Pancreas (tissue), 10 donors: ENCODE data around the gene CCDC102B. TPM values are rescaled to one million over a fixed set of nuclear protein-coding genes. Genes with fewer than 3 reads are reported as not detected.

Experiments
- ATAC-seq, 4 donors: fragments of 200-7000 bp; cut with Tn5 transposase; one replicate each; pipeline versions ENCODE4 v1.8.0 to v1.9.1; 2020; ENCODE audit warnings: mild to moderate bottlenecking in 4 of 4, moderate library complexity in 4 of 4
- DNase-seq, 6 donors: peaks; one replicate each; pipeline ENCODE4 v3.0.0-alpha.2; 2020
- FAIRE-seq: peaks from 2 replicates; lab custom pipeline; 2012; peaks lifted over from hg19 to GRCh38; lab: Jason Lieb, UNC
- H3K27ac ChIP-seq, 4 donors: fragments of 200-600 bp; sonication (generic); 1 replicate in 3 of 4; 2 replicates in 1 of 4; pipeline versions ENCODE4 v1.5.0 to v1.8.0; 2020
- H3K27me3 ChIP-seq, 4 donors: fragments of 200-600 bp; one replicate each; pipeline ENCODE4 v1.8.0; 2021
- H3K36me3 ChIP-seq, 3 donors: fragments of 200-600 bp; sonication (generic) in 1 of 3; one replicate each; pipeline versions ENCODE4 v1.5.0 to v1.8.0; 2020 to 2021
- H3K4me1 ChIP-seq, 3 donors: fragments of 200-600 bp; one replicate each; pipeline ENCODE4 v1.8.0; 2021
- H3K4me3 ChIP-seq, 4 donors: fragments of 200-600 bp; sonication (generic) in 2 of 4; one replicate each; pipeline versions ENCODE4 v1.5.0 to v1.8.0; 2020 to 2021
- H3K9me3 ChIP-seq, 4 donors: fragments of 200-600 bp; one replicate each; pipeline ENCODE4 v1.8.0; 2021
- CTCF ChIP-seq, 4 donors: fragments of 200-600 bp; sonication (generic) in 3 of 4; IDR thresholded peaks; one replicate each; pipeline versions ENCODE4 v1.5.0 to v1.8.0; 2021; ENCODE audit warnings: antibody characterized with exemption in 4 of 4
- WGBS, 2 donors: extraction: QIAGEN DNeasy Blood & Tissue Kit; methylation state at CpG; one replicate each; pipeline ENCODE4 v1.1.7; 2013; 5-methylcytosine and 5-hydroxymethylcytosine counted together
- intact Hi-C, 3 donors: fragments of 100-400 bp; cut with DNase I; formaldehyde crosslinking; loops; one replicate each; pipeline versions ENCODE4 v1.11.1 to v1.14.2; 2022
- polyA plus RNA-seq, 2 donors: library from polyadenylated mRNA; stranded (reverse); fragments of 200-250 nt; gene quantifications; one replicate each; pipeline ENCODE4 v1.2.3, GENCODE V29; 2013
- total RNA-seq, 6 donors: library from RNA; stranded (reverse); fragmentation: NEBNext Ultra II Directional in 4 of 6; extraction: Animal tissue kit (Norgen Biotek cat#: 25700) in 4 of 6; gene quantifications; one replicate each; pipeline versions ENCODE4 v1.2.1 to v1.2.4, GENCODE V29; 2021 to 2023
- donor health status: healthy with polysubstance abuse.
- donor health status: DM: no; HTN: no; CAD: no; lungs with moderate emphysema.
- donor health status: DM: no; HTN: no; CAD: no.
- donor health status: control.
- donor health status: control.
- donor health status: Bipolar disorder and iron deficiency.
- donor health status: DM: yes; HTN: yes; CAD: no.
- donor health status: DM: no; HTN: no; CAD: no.
- donor health status: DM: no; HTN: no; CAD: no.
- donor health status: DM: yes; HTN: yes; CAD: no.

The CCDC102B gene
- total and polyA plus RNA-seq, 8 donors, result 0.99 to 6.2 (median 1.6) TPM

DNA sequence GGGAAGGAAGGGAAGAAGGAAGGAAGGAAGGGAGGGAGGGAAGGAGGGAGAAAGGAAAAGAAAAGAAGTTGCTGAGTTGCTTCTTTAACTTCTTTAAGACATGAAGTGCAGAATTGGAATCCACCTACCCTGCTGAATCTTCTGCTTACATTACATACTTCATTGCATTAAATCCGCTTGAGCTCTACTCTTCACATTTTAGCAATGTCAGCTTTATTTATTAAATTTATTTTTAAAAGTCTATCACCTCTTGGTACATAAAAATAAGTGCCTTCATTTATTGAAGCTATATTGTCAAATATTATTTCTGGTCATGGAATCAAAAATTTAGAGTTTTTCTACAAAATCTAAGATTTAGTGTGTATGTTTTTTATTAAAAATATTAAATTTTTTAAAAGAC, 284.6 kb downstream of the CCDC102B start:
- ATAC-seq (no peak), DNase-seq (no peak), FAIRE-seq (no peak)
- peaks cover 0 to 3% (median 0%) of the 10 kb centered on the region in 3 donors for H3K4me1 ChIP-seq
- H3K9me3 ChIP-seq, result no peaks in the 10 kb centered on the region
- no peak overlapping the region for H3K4me3 ChIP-seq
- intact Hi-C loops, result no loop called here
- no peak for TF ChIP-seq CTCF (IDR thresholded peaks at IDR 0.05)
- H3K36me3 ChIP-seq, result no peaks in the 10 kb centered on the region
- H3K27ac ChIP-seq, result no peak overlapping the region
- H3K27me3 ChIP-seq, result no peaks in the 10 kb centered on the region
- WGBS, 2 donors, result 55 to 82% methylated on average over 1 of the region's 1 CpG

DNA sequence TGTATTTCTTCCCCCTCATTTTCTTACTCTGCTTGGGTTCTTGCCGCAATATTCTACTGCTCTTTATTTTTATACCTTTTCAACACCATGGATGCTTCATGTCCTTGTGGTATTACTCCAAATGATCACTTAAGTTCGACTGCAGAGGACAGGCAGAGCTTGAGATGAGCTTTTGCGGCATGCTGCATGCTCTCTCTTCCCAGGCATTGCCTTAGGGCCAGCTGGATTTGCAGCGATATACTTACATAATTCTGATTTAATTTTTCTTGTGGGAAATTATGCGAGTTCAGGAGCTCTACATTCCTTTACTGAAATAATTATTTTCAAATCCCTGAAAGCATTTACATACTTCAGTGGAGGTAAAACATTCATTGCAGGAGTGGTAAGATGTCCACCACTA, 288.1 kb downstream of the CCDC102B start:
- Histone ChIP-seq H3K9me3 (no peaks in the 10 kb centered on the region), H3K27me3 (no peaks in the 10 kb centered on the region), H3K4me1 (peaks cover 0 to 3% (median 0%) of the 10 kb centered on the region in 3 donors), H3K4me3 (no peak overlapping the region), H3K36me3 (no peaks in the 10 kb centered on the region), H3K27ac (no peak overlapping the region)
- WGBS, 2 donors, result 64 to 76% methylated on average over 5 of the region's 5 CpGs
- DNase-seq, result no peak
- ATAC-seq, result no peak
- TF ChIP-seq CTCF (IDR thresholded peaks at IDR 0.05), result no peak
- intact Hi-C loops, result no loop called here
- FAIRE-seq, result no peak

DNA sequence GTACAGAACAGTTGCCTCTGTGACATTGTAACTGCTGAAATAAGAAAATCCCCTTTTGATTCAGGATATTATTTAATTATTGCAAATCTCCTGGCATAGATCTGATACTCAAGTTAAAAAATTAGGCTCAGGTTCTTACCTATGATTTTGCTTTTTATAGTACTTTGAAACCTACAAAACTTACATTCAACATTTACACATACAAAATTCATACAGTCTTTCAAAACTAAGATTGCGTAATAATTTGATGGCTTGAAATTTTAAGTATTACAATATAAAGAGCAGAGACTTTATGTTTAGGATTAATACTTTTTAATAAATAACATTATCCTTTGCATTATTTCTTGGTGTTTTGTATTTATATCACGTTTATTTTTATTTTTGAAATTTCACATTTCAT, 291.1 kb downstream of the CCDC102B start:
- no peak for ATAC-seq

DNA sequence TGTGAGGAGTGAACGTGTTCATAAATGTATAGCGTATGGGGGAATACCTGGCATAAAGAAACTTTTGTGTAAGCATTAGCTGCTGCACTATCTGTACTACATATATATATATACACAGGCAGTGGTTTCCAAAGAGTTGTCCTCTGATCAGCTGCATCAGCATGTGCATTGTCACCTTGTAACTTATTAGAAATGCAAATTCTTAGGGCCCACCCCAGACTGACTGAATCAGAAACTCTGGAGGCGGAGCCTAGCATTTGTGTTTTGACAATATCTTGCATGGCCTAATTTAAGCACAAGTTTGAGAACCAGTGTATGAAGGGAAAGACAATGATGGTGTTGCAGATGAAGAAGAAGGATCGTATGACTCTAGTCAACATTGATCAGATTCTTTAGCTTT, 299.5 kb downstream of the CCDC102B start:
- TF ChIP-seq CTCF (IDR thresholded peaks at IDR 0.05), result no peak
- ATAC-seq, result no peak
- H3K36me3 ChIP-seq, result no peaks in the 10 kb centered on the region
- intact Hi-C loops, result no loop called here
- no peak for DNase-seq
- no peaks in the 10 kb centered on the region for H3K27me3 ChIP-seq
- H3K4me1 ChIP-seq, result no peaks in the 10 kb centered on the region
- H3K9me3 ChIP-seq, result no peaks in the 10 kb centered on the region
- FAIRE-seq, result no peak
- H3K27ac ChIP-seq, result no peak overlapping the region
- no peak overlapping the region for H3K4me3 ChIP-seq
- WGBS, 2 donors, result 68 to 80% methylated on average over 4 of the region's 4 CpGs

More for the DNA sequence above, 291.1 kb downstream of the CCDC102B start:
- no peaks in the 10 kb centered on the region for H3K36me3 ChIP-seq
- DNase-seq, result no peak
- H3K27me3 ChIP-seq, result no peaks in the 10 kb centered on the region
- 58 to 71% methylated on average over 2 of the region's 2 CpGs for WGBS, 2 donors
- no peak overlapping the region for H3K27ac ChIP-seq
- H3K9me3 ChIP-seq, result no peaks in the 10 kb centered on the region
- H3K4me3 ChIP-seq, result no peak overlapping the region
- no peaks in the 10 kb centered on the region for H3K4me1 ChIP-seq
- no peak for TF ChIP-seq CTCF (IDR thresholded peaks at IDR 0.05)
- intact Hi-C loops, result no loop called here
- no peak for FAIRE-seq

DNA sequence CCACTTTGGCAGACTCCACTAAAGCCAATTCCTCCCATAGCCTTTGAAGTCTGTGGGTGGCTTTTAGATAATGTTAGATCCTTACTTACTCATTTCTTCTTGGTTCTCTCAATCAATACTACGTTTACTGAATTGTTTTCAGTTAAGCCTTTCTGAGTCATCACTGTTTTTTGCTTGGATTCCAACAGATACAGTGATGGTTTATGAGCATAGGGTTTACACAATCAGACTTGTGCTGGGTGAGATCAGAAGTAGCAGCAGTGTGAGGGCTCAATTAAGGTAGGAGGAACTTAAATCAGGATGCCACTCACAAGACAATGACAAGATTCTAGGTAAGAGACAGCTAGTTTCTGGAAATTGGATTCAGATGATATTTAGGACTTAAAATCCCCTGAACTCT, 305.1 kb downstream of the CCDC102B start:
- no peak overlapping the region for H3K27ac ChIP-seq
- intact Hi-C loops, result no loop called here
- no peaks in the 10 kb centered on the region for H3K27me3 ChIP-seq

More for the DNA sequence above, 305.1 kb downstream of the CCDC102B start:
- FAIRE-seq (no peak), ATAC-seq (no peak), DNase-seq (no peak)
- H3K4me3 ChIP-seq, result no peak overlapping the region
- no peaks in the 10 kb centered on the region for H3K36me3 ChIP-seq
- no peak for TF ChIP-seq CTCF (IDR thresholded peaks at IDR 0.05)
- H3K9me3 ChIP-seq, result no peaks in the 10 kb centered on the region
- no peaks in the 10 kb centered on the region for H3K4me1 ChIP-seq
- WGBS, 2 donors, result 20 to 28% methylated on average over 1 of the region's 1 CpG

Other genes starting within 250 kb of the CCDC102B start
- gene TMX3, start 83.0 kb upstream of the CCDC102B start, total RNA-seq, result 10 to 100 TPM; 12.8 to 21.7 (median 15.6) TPM
- gene TMX3, start 83.0 kb upstream of the CCDC102B start, polyA plus RNA-seq, result 10 to 100 TPM; 11.1 to 25.5 TPM